ENCODE data around the gene ZNF823. TPM values are rescaled to one million over a fixed set of nuclear protein-coding genes. Genes with fewer than 3 reads are reported as not detected.
A peak's percentile ranks its signal among the peaks of the same experiment; 100 is the strongest.
"Not testable (repeated sequence)": the region's sequence is repeated elsewhere in the genome, so short reads cannot be mapped to it uniquely, and the experiment has no call there.

The ZNF823 gene
- polyA plus RNA-seq, 6 donors from 2014 or later: 1.2 to 3.0 (median 1.7) TPM; not detected in 1

DNA sequence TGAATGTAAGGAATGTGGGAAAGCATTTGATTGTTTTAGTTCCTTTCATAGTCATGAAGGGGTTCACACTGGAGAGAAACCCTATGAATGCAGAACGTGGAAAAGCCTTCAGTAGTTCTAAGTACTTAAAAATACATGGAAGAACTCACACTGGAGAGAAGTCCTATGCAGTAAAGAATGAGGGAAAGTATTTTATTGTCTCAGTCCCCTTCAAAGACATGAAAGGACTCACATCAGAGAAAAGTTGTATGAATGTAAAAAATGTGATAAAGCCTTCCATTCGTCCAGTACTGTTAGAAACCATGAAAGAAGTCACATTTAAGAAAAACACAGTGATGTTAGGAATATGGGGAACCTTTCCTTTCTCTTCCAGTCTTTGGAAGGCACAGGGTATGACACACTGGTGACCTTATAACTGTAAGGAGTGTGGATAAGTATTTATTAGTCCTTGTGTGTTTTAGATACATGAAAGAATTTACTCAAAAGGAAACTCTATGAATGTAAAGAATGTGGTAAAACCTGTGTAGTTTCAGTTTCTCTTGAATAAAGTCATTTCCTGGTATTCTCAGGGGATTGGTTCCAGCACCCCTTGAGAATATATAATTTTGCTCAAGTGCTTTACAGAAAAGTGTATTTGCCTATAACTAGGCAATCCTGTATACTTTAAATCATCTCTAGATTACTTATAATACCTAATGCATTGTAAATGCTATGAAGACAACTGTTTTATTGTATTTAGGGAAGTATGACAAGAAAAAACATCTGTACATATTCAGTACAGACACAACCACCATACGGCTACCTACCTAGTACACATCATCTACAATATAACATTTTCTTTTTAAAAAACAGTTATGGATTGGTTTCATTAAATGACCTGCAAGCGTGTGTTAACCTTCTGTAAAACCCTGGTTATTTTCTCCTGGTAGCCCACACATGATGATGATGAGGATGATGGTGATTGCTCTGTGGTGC lies 52.8 kb downstream of the ZNF823 start:
- H3K4me3 Mint-ChIP-seq: no peak overlapping the region
- H3K9me3 Mint-ChIP-seq: peaks cover 5 to 39% (median 22%) of the 10 kb centered on the region in 7 donors
- no peak for DNase-seq
- H3K27ac Mint-ChIP-seq: peak overlapping the region in 1 of 6 donors; percentile 38
- peaks cover 4 to 8% of the 10 kb centered on the region in 2 donors for H3K36me3 Mint-ChIP-seq
- peaks cover 0 to 4% (median 3%) of the 10 kb centered on the region in 3 donors for H3K4me1 Mint-ChIP-seq
- H3K27me3 Mint-ChIP-seq: peaks cover 0 to 8% (median 5%) of the 10 kb centered on the region in 3 donors
- no peak for ATAC-seq (ENCODE audit: low read depth in 2 of 2)

DNA sequence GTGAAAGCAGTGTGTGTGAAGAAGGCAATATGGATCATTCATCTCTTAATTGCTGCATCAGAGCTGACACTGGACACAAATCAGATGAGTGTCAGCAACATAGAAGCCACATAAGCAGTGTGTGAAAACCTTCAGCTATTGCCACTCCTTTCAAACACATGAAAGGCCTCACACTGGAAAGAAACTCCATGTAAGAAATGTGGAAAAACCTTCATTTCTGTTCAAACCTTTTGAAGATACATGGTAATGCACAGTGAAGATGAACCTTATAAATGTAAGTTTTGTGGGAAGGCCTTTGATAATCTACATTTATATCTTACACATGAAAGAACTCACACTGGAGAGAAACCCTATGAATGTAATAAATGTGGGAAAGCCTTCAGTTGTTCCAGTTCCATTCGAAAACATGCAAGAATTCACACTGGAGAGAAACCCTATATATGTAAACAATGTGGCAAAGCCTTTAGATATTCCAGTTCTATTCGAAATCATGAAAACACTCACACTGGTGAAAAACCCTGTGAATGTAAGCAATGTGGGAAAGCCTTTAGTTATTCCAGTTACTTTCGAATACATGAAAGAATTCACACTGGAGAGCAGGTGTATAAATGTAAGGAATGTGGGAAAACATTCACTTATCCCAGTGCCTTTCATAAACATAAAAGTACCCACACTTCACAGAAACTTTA lies 53.6 kb downstream of the ZNF823 start:
- Mint-ChIP-seq H3K36me3 (peaks cover 8 to 13% of the 10 kb centered on the region in 2 donors), H3K4me3 (no peak overlapping the region), H3K4me1 (peaks cover 0 to 4% (median 3%) of the 10 kb centered on the region in 3 donors), H3K27ac (no peak overlapping the region), H3K9me3 (peaks cover 9 to 47% (median 29%) of the 10 kb centered on the region in 7 donors), H3K27me3 (peaks cover 0 to 7% (median 5%) of the 10 kb centered on the region in 3 donors)
- DNase-seq (no peak), ATAC-seq (ENCODE audit: low read depth in 2 of 2) (no peak)

GRCh38 chr19:11680689-11681302 lies 58.0 kb downstream of the ZNF823 start:
- Mint-ChIP-seq H3K4me1 (peaks cover 0 to 2% (median under 1%) of the 10 kb centered on the region in 3 donors), H3K27me3 (peaks cover 0 to 15% (median 4%) of the 10 kb centered on the region in 3 donors), H3K4me3 (no peak overlapping the region), H3K36me3 (peaks cover 10 to 18% of the 10 kb centered on the region in 2 donors), H3K27ac (no peak overlapping the region), H3K9me3 (peaks cover 11 to 56% (median 40%) of the 10 kb centered on the region in 7 donors)
- no peak for DNase-seq
- ATAC-seq (ENCODE audit: low read depth in 2 of 2): no peak

DNA sequence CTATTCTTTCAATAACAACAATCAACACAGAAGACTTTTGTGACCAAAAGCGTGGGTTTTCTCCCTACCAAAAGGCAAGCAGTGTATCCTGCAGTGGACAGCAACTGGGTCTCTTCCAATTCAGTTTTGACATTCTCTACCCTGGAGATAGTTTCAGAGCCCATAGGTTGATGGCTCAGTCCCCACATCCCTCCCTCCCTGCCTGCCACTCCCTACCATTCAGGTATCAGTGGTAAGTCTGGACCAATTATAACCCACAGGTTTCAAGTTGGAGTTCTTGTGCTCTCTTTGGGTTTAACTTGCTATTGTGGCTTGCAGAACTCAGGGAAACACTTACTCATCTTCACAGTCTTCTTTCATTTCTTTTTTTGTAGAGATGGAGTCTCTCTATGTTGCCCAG lies 60.2 kb downstream of the ZNF823 start:
- no peak for DNase-seq
- Mint-ChIP-seq H3K4me3 (no peak overlapping the region), H3K9me3 (peaks cover 6 to 43% (median 29%) of the 10 kb centered on the region in 7 donors), H3K4me1 (peaks cover 6 to 10% (median 6%) of the 10 kb centered on the region in 3 donors), H3K27me3 (peaks cover 8 to 31% (median 18%) of the 10 kb centered on the region in 3 donors), H3K36me3 (peaks cover 6 to 10% of the 10 kb centered on the region in 2 donors), H3K27ac (no peak overlapping the region)
- no peak for ATAC-seq (ENCODE audit: low read depth in 2 of 2)

GRCh38 chr19:11676661-11677600 lies 61.8 kb downstream of the ZNF823 start:
- DNase-seq; H3K27ac Mint-ChIP-seq; H3K4me3 Mint-ChIP-seq; H3K36me3 Mint-ChIP-seq; ATAC-seq (ENCODE audit: low read depth in 2 of 2): not testable (repeated sequence)
- Mint-ChIP-seq H3K9me3 (peaks cover 6 to 34% (median 26%) of the 10 kb centered on the region in 7 donors), H3K27me3 (peaks cover 15 to 40% (median 24%) of the 10 kb centered on the region in 3 donors), H3K4me1 (peaks cover 8 to 11% (median 8%) of the 10 kb centered on the region in 3 donors)

- Mint-ChIP-seq H3K4me1 (peaks cover 8 to 11% (median 8%) of the 10 kb centered on the region in 3 donors), H3K27ac (no peak overlapping the region), H3K9me3 (peaks cover 7 to 25% (median 21%) of the 10 kb centered on the region in 7 donors), H3K36me3 (peaks cover 7 to 11% of the 10 kb centered on the region in 2 donors), H3K4me3 (no peak overlapping the region), H3K27me3 (peaks cover 15 to 40% (median 24%) of the 10 kb centered on the region in 3 donors)
- DNase-seq (no peak), ATAC-seq (ENCODE audit: low read depth in 2 of 2) (no peak)
Measured at GRCh38 chr19:11675569-11675968, 63.2 kb downstream of the ZNF823 start.

GRCh38 chr19:11674067-11674492 lies 64.7 kb downstream of the ZNF823 start:
- no peak overlapping the region for H3K27ac Mint-ChIP-seq
- H3K9me3 Mint-ChIP-seq: peaks cover 7 to 18% (median 13%) of the 10 kb centered on the region in 7 donors
- ATAC-seq (ENCODE audit: low read depth in 2 of 2) (peak in 1 of 2 donors; percentile 7), DNase-seq (no peak)
- peaks cover 7 to 10% of the 10 kb centered on the region in 2 donors for H3K36me3 Mint-ChIP-seq
- peaks cover 15 to 40% (median 24%) of the 10 kb centered on the region in 3 donors for H3K27me3 Mint-ChIP-seq
- peak overlapping the region; percentile 38 to 87 (median 74) for H3K4me3 Mint-ChIP-seq
- peaks cover 8 to 11% (median 8%) of the 10 kb centered on the region in 3 donors for H3K4me1 Mint-ChIP-seq

DNA sequence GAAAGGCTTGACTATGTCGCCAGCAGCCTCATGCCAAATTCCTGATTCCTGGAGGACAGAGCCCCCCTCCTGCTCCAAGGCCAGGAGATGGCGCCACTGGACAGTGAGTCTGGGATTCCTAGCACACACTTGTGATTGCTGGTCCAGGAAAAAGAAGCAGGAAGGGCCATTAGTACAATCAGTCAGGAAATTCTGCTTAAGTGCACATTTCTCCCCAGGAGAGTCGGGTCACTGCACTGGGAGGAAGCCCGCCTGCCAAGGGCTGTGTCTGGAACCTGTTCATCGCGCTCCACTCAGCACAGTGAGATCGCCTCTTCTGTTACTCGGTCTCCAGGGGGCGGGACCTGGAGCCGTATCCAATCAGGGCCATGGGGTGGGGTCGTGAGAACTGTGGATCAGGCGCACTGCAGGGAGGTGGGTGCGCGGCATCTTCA lies 65.1 kb downstream of the ZNF823 start:
- H3K9me3 Mint-ChIP-seq: peaks cover 7 to 17% (median 12%) of the 10 kb centered on the region in 7 donors
- H3K36me3 Mint-ChIP-seq: peaks cover 7 to 10% of the 10 kb centered on the region in 2 donors
- H3K27ac Mint-ChIP-seq: no peak overlapping the region
- H3K4me1 Mint-ChIP-seq: peaks cover 8 to 11% (median 8%) of the 10 kb centered on the region in 3 donors
- ATAC-seq (ENCODE audit: low read depth in 2 of 2): peak; percentile 60 to 72
- H3K4me3 Mint-ChIP-seq: peak overlapping the region; percentile 38 to 87 (median 74)
- DNase-seq: peak; percentile 3
- peaks cover 15 to 40% (median 24%) of the 10 kb centered on the region in 3 donors for H3K27me3 Mint-ChIP-seq

Other genes with a start within 250 kb of the ZNF823 start
- 1 to 10 TPM in 5 of 6 donors, not detected in 1; 1.0 to 3.6 (median 1.4) TPM for gene ZNF653, start 233.1 kb downstream of the ZNF823 start, polyA plus RNA-seq (ENCODE audit: low read depth in 6 of 6)
- gene ECSIT, start 209.8 kb downstream of the ZNF823 start, polyA plus RNA-seq (ENCODE audit: low read depth in 6 of 6): 10 to 100 TPM; 29.7 to 51.2 (median 34.5) TPM
- gene CNN1, start 200.1 kb downstream of the ZNF823 start, polyA plus RNA-seq (ENCODE audit: low read depth in 6 of 6): under 1 TPM in 2 of 6 donors, not detected in 4; 0.65 TPM
- 100 to 1,000 TPM in 3 of 6 donors, 10 to 100 TPM in 3; 85.9 to 118 (median 99.2) TPM for gene ELOF1, start 179.7 kb downstream of the ZNF823 start, polyA plus RNA-seq (ENCODE audit: low read depth in 6 of 6)
- 10 to 100 TPM; 17.4 to 44.2 (median 24.6) TPM for gene ACP5, start 161.3 kb downstream of the ZNF823 start, polyA plus RNA-seq (ENCODE audit: low read depth in 6 of 6)
- gene ZNF627, start 141.5 kb downstream of the ZNF823 start, polyA plus RNA-seq (ENCODE audit: low read depth in 6 of 6): 10 to 100 TPM in 5 of 6 donors, 1 to 10 TPM in 1; 9.6 to 15.8 (median 13.3) TPM
- gene ZNF441, start 28.1 kb upstream of the ZNF823 start, polyA plus RNA-seq (ENCODE audit: low read depth in 6 of 6): 10 to 100 TPM in 5 of 6 donors, 1 to 10 TPM in 1; 5.9 to 16.0 (median 13.7) TPM
- under 1 TPM in 3 of 6 donors, not detected in 3; 0.25 to 0.40 (median 0.29) TPM for gene ZNF491, start 59.6 kb upstream of the ZNF823 start, polyA plus RNA-seq (ENCODE audit: low read depth in 6 of 6)
- gene ZNF440, start 75.3 kb upstream of the ZNF823 start, polyA plus RNA-seq (ENCODE audit: low read depth in 6 of 6): 1 to 10 TPM; 1.5 to 7.4 (median 3.2) TPM
- 10 to 100 TPM in 1 of 6 donors, 1 to 10 TPM in 4, not detected in 1; 7.4 to 13.6 (median 9.3) TPM for gene ZNF439, start 109.8 kb upstream of the ZNF823 start, polyA plus RNA-seq (ENCODE audit: low read depth in 6 of 6)
- 1 to 10 TPM in 3 of 6 donors, under 1 TPM in 3; 0.30 to 2.3 (median 0.95) TPM for gene ZNF69, start 148.8 kb upstream of the ZNF823 start, polyA plus RNA-seq (ENCODE audit: low read depth in 6 of 6)
- gene ZNF700, start 186.2 kb upstream of the ZNF823 start, polyA plus RNA-seq (ENCODE audit: low read depth in 6 of 6): 1 to 10 TPM in 5 of 6 donors, not detected in 1; 1.9 to 4.6 (median 3.3) TPM
- gene ZNF763, start 226.1 kb upstream of the ZNF823 start, polyA plus RNA-seq (ENCODE audit: low read depth in 6 of 6): 1 to 10 TPM in 5 of 6 donors, not detected in 1; 3.8 to 8.2 (median 6.0) TPM